Effector CD4-positive, alpha-beta T cell (primary cell): ENCODE measurements around the gene S100A2. TPM values are rescaled to one million over a fixed set of nuclear protein-coding genes. Genes with fewer than 3 reads are reported as not detected.

Experiments used
- DNase-seq: peaks from one replicate; pipeline ENCODE4 v3.0.0-alpha.2; 2020
- total RNA-seq: gene quantifications from one replicate; lab custom pipeline; 2026; lab: John Stamatoyannopoulos, UW

The S100A2 gene
- total RNA-seq, result not detected

DNA sequence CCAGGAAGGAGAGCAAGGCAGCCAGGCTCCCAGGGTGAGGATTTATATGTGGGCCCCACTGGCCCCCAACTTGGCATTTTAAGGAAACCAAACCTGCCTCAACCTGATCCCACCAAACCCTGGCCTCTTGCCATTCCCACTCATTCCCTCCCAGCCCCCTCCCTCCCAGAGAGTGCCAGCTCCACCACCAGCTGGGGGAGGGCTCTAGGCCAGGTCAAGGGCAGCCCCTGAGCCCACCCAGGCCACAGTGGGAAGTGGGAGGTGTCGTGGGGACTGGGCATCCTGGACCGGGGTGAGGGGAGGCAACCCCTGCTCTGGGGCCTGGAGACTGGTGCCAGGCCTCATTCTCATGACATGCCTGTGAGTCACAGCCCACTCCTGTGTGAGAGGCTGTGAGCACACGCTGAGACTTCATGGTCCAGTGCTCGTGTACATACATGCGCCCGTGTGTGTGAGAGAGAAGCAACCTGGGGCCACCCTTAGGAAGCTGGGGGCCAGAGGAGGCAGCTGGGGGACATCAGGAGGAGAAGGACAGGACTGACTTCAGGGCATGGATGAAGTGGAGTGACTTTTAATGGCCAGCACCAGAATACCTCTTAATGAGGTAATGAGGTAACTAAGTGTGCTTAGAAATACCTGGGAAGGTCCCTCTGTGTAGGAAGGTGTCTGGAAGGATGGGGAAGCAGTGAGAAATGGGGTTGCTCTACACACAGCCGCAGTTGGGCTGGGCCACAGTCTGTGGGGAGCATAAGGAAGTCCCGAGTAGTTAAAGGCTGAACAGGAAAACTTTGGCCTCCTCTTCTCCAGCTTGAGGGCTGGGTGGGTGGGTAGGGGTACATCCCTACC, at the start of gene S100A2:
Gene S100A2, minus strand, starts transcription at position 316 of the 846 bp plus-strand sequence. CDS start 1,967 bp downstream, outside the sequence.
- no peak for DNase-seq

- no peak for DNase-seq
Measured at GRCh38 chr1:153615406-153615805, 49.8 kb upstream of the S100A2 start.

- no peak for DNase-seq
Measured at GRCh38 chr1:153614906-153615305, 49.3 kb upstream of the S100A2 start.

GRCh38 chr1:153614189-153614900, 48.7 kb upstream of the S100A2 start:
- no peak for DNase-seq

GRCh38 chr1:153613406-153613805, 47.8 kb upstream of the S100A2 start:
- DNase-seq, result no peak

- no peak for DNase-seq
Measured at GRCh38 chr1:153612755-153613331, 47.2 kb upstream of the S100A2 start, which contains the start of gene S100A16. Gene S100A16, minus strand, starts transcription at chr1:153613137. Its CDS starts 4,986 bp downstream, at chr1:153608151.

DNA sequence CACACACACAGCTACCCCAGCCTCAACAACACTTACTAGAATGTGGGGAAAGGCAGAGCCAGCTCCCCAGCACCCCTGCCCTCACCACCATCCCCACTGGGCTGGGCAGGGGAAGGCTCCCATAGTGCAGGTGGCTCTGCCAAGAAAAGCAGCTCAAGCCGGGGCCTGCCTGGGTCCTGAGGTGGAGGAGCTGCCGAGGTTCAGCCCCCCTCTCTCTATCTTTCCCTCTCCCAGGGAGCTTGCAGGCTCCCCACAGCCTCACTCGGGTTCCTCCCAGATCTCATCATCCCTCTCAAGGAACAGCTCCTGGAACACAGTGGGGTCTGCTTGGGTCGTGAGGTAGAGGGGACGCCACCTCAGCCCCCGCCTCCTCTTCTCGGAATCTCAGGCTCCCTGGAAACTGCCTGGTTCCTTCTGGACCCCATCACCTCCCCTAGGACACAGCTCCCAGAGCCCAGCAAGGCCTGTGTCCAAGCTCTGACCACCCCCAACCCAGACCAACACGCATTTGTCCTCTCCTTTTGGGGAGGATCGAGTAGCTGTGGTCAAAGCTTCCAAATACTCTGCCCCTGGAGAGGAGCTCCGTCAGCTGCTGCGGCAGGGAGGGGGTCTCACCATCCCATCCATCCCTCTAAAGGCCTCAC, 46.6 kb upstream of the S100A2 start:
- no peak for DNase-seq

GRCh38 chr1:153611356-153611755, 45.7 kb upstream of the S100A2 start:
- DNase-seq, result no peak

GRCh38 chr1:153610811-153611301, 45.2 kb upstream of the S100A2 start:
- no peak for DNase-seq

DNA sequence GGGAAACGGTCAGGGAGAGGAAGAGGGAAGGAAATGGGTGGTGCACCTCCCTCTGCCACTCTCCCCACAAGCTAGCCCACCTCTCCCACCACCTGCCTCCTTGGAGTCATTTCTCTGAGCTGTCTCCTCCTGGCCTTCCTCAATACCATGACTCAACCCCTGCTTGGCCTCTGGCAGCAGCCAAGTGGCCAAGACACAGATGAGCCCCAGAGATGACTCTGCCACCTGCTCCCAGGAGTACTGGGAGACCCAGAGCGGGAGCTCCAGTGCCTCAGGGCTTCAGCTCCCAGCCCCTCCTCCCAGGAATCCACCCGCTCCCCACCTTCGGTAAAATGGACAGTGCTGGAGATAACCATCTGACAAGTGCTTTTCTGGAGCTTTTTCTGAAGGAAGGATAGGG, 44.7 kb upstream of the S100A2 start:
- no peak for DNase-seq

GRCh38 chr1:153609585-153609907, 43.9 kb upstream of the S100A2 start:
- no peak for DNase-seq

- DNase-seq, result no peak
Measured at GRCh38 chr1:153608742-153609584, 43.3 kb upstream of the S100A2 start.

DNA sequence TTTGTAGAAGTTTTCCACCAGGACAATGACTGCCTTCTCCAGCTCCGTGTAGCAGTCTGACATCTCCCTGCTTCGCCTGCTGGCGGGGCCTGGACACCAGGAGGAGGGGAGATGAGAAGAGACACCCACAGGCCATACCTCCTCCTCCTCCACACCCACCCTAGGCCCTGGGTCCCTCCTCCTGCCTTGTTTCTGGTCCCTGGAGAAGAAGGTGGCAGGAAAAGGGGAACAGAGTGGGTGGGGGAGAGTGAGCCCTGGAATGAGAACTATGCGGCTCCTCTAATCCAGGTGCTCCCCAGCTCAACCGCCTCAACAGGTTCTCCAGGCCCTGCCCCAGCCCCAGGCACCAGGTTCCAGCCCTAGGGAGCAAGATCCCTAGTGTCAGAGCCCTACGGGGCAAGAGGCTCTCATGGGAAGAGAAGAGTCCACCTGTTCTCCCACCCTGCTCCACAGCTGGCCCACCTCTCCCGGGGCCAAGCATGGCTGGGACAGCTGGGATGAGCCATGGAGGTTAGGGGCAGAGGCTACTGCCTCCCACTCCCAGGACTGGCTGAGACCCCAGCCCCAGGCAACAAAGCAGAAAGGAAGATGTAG, 42.5 kb upstream of the S100A2 start:
- no peak for DNase-seq

GRCh38 chr1:153607381-153607780, 41.7 kb upstream of the S100A2 start:
- no peak for DNase-seq

- DNase-seq, result no peak
Measured at GRCh38 chr1:153606194-153606593, 40.5 kb upstream of the S100A2 start.

- DNase-seq, result no peak
Measured at GRCh38 chr1:153602749-153603148, 37.1 kb upstream of the S100A2 start.

DNA sequence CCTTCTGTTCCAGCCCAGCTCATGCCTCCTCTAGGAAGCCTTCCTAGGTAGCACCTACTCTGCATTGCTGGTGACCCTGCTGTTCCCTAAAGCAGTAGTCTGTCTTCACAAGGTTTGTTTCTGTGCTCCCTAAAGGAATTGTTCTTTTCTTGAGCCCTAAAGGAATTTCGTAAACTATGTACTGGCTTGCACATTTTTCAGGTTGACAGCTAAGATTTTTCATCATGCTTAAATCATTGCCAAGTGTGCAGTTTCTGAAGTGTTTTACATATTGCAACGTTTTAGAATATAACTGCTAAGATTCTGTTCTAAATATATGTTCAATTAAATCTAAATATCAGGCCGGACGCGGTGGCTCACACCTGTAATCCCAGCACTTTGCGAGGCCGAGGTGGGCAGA, 34.2 kb upstream of the S100A2 start:
- no peak for DNase-seq

DNA sequence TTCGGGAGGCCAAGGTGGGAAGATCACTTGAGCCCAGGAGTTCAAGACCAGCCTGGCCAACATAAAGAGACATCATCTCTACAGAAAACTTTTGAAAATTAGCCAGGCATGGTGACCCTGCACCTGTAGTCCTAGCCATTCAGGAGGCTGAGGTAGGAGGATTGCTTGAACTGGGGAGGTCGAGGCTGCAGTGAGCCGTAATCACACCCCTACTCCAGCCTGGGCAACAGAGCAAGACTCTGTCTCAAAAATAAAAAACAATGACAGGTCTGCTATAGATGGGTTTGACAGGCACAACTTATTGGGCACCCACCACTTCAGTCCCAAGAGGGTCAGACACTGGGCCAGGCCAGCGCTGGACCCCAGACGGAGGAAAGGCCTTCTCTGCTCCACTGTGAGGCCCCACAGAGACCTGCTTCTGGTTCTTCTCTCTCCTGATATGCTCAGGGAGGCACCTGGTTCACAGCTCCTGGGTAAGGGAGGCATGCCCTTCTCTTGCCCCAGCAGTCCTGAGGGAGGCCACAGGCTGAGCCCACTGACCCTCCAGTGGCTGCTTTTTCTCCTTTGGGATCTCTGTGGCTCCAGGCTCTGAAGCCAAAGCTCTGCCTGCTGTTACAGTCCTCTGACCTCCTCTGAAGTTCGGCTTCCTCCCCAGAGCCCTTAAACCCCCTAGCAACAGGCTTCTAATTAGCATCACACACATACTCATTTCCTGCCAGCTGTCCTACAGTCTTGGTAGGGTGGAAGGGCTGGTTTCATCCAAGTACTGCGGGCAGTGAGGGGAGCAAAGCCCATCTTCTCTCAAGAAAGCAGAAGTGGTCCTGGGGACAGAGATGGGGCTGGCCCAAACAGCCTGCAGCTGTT, 32.9 kb upstream of the S100A2 start:
- DNase-seq, result no peak

DNA sequence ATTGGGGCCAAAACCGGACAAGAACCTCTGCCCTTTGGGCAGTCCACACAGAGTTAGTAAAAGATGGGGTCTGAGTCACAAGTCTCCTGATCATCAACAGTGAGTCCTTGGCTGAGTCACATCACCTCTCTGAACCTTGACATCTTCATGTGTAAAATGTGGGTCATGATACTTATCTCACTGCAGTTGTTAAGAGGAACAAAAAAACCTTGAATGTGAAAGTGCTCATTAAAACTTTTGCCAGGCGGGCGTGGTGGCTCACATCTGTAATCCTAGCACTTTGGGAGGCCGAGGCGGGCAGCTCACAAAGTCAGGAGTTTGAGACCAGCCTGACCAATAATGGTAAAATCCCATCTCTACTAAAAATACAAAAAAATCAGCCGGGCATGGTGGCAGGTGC, 31.6 kb upstream of the S100A2 start:
- DNase-seq, result no peak

DNA sequence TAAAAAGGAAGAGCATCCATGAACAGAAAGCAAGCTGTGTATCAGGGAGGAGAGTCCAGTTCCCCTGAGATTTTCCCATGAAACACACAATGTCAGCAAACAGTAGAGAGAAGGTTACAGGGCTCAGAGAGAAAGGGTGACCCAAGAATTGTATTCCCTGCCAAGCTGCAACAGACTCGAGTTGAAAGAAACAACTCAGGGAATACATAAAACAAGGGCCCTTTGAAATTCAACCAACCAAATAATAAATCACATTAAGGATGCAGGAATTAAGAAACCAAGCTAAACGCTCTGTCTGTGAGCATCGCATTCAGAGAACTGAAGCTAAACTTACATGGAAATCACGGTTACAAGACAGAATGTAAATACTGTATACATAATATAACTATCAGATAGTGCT, 27.1 kb upstream of the S100A2 start:
- DNase-seq, result no peak

GRCh38 chr1:153588482-153588881, 22.8 kb upstream of the S100A2 start:
- DNase-seq, result no peak
